Neutrophil (primary cell): ENCODE results near the gene CDC14A.

Experiments
- H3K27ac ChIP-seq: fragments of 200-600 bp; sonication (generic); 2 replicates; pipeline ENCODE4 v1.5.1; 2016; ENCODE audit warnings: mild to moderate bottlenecking, moderate library complexity
- H3K27me3 ChIP-seq: fragments of 200-600 bp; sonication (generic); 2 replicates; pipeline ENCODE4 v1.6.0; 2016; ENCODE audit warnings: mild to moderate bottlenecking
- H3K36me3 ChIP-seq: fragments of 200-600 bp; sonication (generic); 2 replicates; pipeline ENCODE4 v1.5.1; 2017
- H3K4me1 ChIP-seq, 2 experiments: fragments of 200-600 bp in 1 of 2; sonication (generic) in 1 of 2; 1 replicate in 1 of 2; 2 replicates in 1 of 2; pipeline versions ENCODE4 v1.5.1 to v1.6.1; 2013 to 2016; ENCODE audit warnings: low read depth in 1 of 2, low read length in 1 of 2, mild to moderate bottlenecking in 1 of 2, moderate library complexity in 1 of 2; ENCODE audit not compliant: control insufficient read depth in 1 of 2, insufficient read depth in 1 of 2
- H3K4me3 ChIP-seq, 2 experiments: fragments of 200-600 bp in 1 of 2; sonication (generic) in 1 of 2; 1 replicate in 1 of 2; 2 replicates in 1 of 2; pipeline ENCODE4 v1.5.1; 2013 to 2016; ENCODE audit warnings: low read depth in 1 of 2, low read length in 1 of 2, mild to moderate bottlenecking in 1 of 2, moderate library complexity in 1 of 2
- H3K9me3 ChIP-seq: fragments of 200-600 bp; sonication (generic); 2 replicates; pipeline ENCODE4 v1.5.1; 2016
- TF ChIP-seq, protein P1 (sequence below): fragments of 200-600 bp; sonication (generic); IDR thresholded peaks from 2 replicates; pipeline ENCODE4 v1.5.1; 2016; ENCODE audit warnings: antibody characterized with exemption

The CDC14A gene

DNA sequence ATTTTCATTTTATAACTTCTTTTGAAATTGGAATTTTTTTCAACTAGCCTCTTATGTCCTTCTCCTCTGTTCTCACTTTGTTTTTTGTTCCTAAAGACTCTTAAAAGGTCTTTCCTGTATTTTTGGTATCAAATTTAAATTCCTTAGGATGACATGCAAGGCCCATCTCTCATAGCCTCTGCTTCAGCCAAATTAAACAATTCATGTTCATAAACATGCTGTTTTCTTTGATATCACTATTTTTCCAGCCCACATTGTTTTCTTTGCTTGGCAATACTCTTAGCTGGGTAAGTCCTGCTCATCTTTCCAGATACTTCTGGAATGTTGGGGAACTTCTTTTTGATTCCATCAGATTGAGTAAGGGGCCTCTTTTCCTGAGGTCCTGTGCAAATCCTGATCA lies 129.9 kb downstream of the CDC14A start:
- Histone ChIP-seq H3K27ac (no peak overlapping the region), H3K27me3 (no peaks in the 10 kb centered on the region), H3K9me3 (no peaks in the 10 kb centered on the region), H3K36me3 (peaks cover 15% of the 10 kb centered on the region), H3K4me1 (peaks cover 5 to 21% of the 10 kb centered on the region in 2 experiments), H3K4me3 (no peak overlapping the region)
- TF ChIP-seq, protein P1, sequence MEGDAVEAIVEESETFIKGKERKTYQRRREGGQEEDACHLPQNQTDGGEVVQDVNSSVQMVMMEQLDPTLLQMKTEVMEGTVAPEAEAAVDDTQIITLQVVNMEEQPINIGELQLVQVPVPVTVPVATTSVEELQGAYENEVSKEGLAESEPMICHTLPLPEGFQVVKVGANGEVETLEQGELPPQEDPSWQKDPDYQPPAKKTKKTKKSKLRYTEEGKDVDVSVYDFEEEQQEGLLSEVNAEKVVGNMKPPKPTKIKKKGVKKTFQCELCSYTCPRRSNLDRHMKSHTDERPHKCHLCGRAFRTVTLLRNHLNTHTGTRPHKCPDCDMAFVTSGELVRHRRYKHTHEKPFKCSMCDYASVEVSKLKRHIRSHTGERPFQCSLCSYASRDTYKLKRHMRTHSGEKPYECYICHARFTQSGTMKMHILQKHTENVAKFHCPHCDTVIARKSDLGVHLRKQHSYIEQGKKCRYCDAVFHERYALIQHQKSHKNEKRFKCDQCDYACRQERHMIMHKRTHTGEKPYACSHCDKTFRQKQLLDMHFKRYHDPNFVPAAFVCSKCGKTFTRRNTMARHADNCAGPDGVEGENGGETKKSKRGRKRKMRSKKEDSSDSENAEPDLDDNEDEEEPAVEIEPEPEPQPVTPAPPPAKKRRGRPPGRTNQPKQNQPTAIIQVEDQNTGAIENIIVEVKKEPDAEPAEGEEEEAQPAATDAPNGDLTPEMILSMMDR: no peak

DNA sequence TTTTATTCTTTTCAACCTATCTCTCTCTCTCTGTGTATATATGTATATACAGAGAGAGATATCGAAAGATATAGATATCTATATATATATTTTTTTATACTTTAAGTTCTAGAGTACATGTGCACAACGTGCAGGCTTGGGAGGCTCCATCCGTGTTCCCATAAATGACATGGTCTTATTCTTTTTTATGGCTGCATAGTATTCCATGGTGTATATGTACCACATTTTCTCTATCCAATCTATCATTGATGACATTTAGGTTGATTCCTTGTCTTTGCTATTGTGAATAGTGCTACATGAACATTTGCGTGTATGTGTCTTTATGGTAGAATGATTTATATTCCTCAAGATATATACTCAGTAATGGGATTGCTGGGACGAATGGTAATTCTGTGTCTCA lies 130.4 kb downstream of the CDC14A start:
- Histone ChIP-seq H3K27ac (no peak overlapping the region), H3K9me3 (no peaks in the 10 kb centered on the region), H3K4me1 (peaks cover 5 to 21% of the 10 kb centered on the region in 2 experiments), H3K4me3 (no peak overlapping the region), H3K36me3 (peaks cover 15% of the 10 kb centered on the region), H3K27me3 (no peaks in the 10 kb centered on the region)
- TF ChIP-seq, protein P1: no peak

DNA sequence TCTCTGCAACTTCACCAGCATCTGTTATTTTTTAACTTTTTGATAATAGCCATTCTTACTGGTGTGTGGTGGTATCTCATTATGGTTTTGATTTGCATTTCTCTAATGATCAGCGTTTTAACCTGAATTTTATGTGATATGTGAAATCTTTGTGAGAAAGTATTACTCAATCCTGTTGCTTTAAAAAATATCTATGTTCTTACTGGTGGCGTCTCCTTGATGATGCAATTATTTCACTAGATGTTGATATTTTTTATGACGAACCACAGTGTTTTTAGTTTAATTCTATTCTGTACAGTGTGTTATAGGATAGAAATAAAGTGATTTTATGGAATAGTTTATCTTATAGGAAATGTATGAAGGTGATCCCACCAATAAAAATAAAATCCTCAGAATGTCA lies 130.9 kb downstream of the CDC14A start:
- Histone ChIP-seq H3K27me3 (no peaks in the 10 kb centered on the region), H3K4me1 (peaks cover 5 to 21% of the 10 kb centered on the region in 2 experiments), H3K4me3 (no peak overlapping the region), H3K36me3 (peaks cover 15% of the 10 kb centered on the region), H3K27ac (no peak overlapping the region), H3K9me3 (no peaks in the 10 kb centered on the region)
- TF ChIP-seq, protein P1: no peak

DNA sequence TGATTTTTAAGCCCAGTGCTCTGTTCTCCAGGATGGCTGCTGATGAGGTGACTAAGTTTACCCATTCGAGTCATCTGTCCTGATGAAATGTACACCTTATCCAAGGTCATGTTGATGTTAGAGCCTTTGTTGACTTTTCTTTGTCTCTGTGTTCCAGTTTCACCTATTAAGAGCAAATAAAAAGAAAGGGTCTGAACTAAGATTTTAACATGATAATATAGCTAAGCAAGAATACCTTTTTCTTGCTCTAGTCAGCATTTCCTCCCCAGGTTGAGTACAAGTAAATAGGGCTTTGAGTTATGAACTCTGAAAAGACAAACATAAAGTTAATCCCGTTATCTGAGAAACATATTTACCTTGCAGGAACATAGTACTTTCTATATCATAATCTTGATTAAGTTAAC lies 133.6 kb downstream of the CDC14A start:
- no peak overlapping the region for H3K27ac ChIP-seq

DNA sequence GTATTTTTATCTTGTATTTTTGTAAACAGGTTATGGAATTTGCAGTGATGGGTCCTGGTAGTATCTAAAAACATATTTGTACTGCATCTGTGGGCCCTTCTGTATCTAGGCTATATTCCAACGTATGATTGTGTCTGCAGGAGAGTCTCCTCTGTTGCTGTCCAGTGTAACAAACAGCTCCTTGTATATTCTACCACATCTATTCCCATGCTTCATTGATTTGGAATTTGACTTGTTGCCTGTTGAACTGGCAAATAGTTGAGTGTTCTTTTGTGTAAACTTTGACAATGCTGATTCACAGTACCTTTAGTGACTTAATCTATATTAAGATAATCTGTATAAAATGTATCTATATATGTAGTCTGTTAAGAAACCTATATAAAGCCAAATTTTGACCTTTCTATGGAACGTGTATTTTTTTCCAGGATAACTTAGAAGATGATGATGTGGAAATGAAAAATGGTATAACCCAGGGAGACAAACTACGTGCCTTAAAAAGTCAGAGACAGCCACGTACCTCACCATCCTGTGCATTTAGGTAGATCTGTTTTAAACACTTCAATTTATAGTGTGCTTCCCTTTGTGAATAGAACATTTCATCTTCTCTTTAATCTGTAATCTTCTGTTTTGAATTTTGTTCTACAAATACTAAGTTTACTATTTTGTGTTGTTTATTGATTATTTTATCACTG lies 142.2 kb downstream of the CDC14A start:
- Histone ChIP-seq H3K4me3 (no peak overlapping the region), H3K9me3 (no peaks in the 10 kb centered on the region), H3K4me1 (no peaks in the 10 kb centered on the region), H3K36me3 (peaks cover 53% of the 10 kb centered on the region), H3K27ac (no peak overlapping the region), H3K27me3 (no peaks in the 10 kb centered on the region)
- TF ChIP-seq, protein P1: no peak

More for the DNA sequence above, 133.6 kb downstream of the CDC14A start:
- H3K9me3 ChIP-seq: no peaks in the 10 kb centered on the region
- TF ChIP-seq, protein P1: no peak
- peaks cover 26% of the 10 kb centered on the region for H3K36me3 ChIP-seq
- H3K27me3 ChIP-seq: no peaks in the 10 kb centered on the region
- H3K4me1 ChIP-seq: peaks cover 5 to 21% of the 10 kb centered on the region in 2 experiments
- no peak overlapping the region for H3K4me3 ChIP-seq
